WTC11 (cell line): ENCODE measurements around the gene CALML4.

Source experiments
- ATF3 ChIP-seq: sonication (generic); formaldehyde crosslinking; conservative IDR thresholded peaks from 2 replicates; pipeline ENCODE4 v1.8.1; 2022; ENCODE audit warnings: mild to moderate bottlenecking, missing genetic modification reagents
- E2F5 ChIP-seq: sonication (generic); formaldehyde crosslinking; IDR thresholded peaks from 2 replicates; pipeline ENCODE4 v1.8.1; 2022; ENCODE audit warnings: mild to moderate bottlenecking, moderate library complexity, missing genetic modification reagents
- ELF4 ChIP-seq: sonication (generic); formaldehyde crosslinking; IDR thresholded peaks from 2 replicates; pipeline ENCODE4 v1.8.1; 2022; ENCODE audit warnings: low read depth, mild to moderate bottlenecking, moderate library complexity, missing genetic modification reagents
- FOXJ3 ChIP-seq: sonication (generic); formaldehyde crosslinking; IDR thresholded peaks from 2 replicates; pipeline ENCODE4 v1.9.0; 2021; ENCODE audit warnings: missing genetic modification reagents, mild to moderate bottlenecking, borderline replicate concordance

GRCh38 chr15:68244235-68244634, 39.1 kb upstream of the CALML4 start:
- TF ChIP-seq E2F5 (CRISPR knock-in tag), result no peak
- no peak for TF ChIP-seq ELF4 (CRISPR knock-in tag)
- no peak for TF ChIP-seq FOXJ3 (CRISPR knock-in tag)
- no peak for TF ChIP-seq ATF3
